ENCODE data around the gene GFRA4. TPM values are rescaled to one million over a fixed set of nuclear protein-coding genes. Genes with fewer than 3 reads are reported as not detected.

GFRA4 gene
- total and polyA plus RNA-seq, 2 donors (not counting 3 experiments of a cell fraction or from before 2014, with no cell fraction given): not detected

DNA sequence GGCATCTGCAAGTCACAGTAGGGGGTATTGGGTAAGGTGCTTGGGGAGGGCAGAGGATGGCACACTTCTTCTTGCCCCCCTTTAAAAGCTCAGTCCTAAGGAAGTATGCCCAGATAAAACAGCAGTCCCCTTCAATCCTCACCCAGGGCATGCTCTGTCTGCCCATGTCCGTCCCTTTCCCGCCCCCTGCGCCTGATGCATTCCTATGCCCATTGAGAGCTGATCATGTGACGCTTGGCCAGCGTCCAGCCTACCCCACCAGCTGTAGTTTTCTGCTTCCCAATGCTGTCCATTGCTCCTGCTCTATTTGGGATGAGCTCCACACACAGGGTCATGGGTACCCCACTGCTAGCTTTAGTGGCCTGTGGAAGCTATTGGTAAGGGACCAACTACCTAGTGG lies 40.9 kb upstream of the GFRA4 start:
- Histone ChIP-seq H3K9ac (replicated peaks; ENCODE audit: extremely low read depth, insufficient read depth, low read length) (no peak overlapping the region), H3K4me1 (ENCODE audit: control insufficient read depth, extremely low read depth, insufficient read depth, low read length) (no peaks in the 10 kb centered on the region), H3K36me3 (ENCODE audit: control insufficient read depth in 2 of 2, extremely low read depth in 1 of 2, insufficient read depth in 2 of 2, low read length in 2 of 2) (no peaks in the 10 kb centered on the region), H3K9me1 (replicated peaks; ENCODE audit: control insufficient read depth, extremely low read depth, insufficient read depth, low read length) (no peaks in the 10 kb centered on the region), H3K27ac (ENCODE audit: insufficient read depth, low read depth, low read length) (no peak overlapping the region), H3K27me3 (ENCODE audit: control insufficient read depth in 2 of 2, insufficient read depth in 2 of 2, low read length in 2 of 2) (no peaks in the 10 kb centered on the region), H2AFZ (ENCODE audit: low read depth, low read length) (no peak overlapping the region), H3K9me3 (replicated peaks; ENCODE audit: control insufficient read depth, insufficient read depth, low read length) (no peaks in the 10 kb centered on the region), H3K4me3 (replicated peaks in 1 of 3; ENCODE audit: insufficient read depth in 1 of 3, low read depth in 1 of 3, low read length in 3 of 3) (no peak overlapping the region), H4K20me1 (replicated peaks; ENCODE audit: control insufficient read depth, extremely low read depth, insufficient read depth, low read length) (no peaks in the 10 kb centered on the region), H3K79me2 (ENCODE audit: control insufficient read depth, insufficient read depth, low read length) (no peaks in the 10 kb centered on the region), H3K4me2 (ENCODE audit: insufficient read depth, low read length) (no peak overlapping the region)
- no TSS peak for BruUV-seq (replicated peaks)
- ChIA-PET POLR2A (no interaction called here), CTCF (interaction anchor here (0.8 to 2.3 kb wide), 6 partner anchors 9 to 140 kb away, joined by 3 to 22 read pairs (median 4); no protein-coding TSS in a partner anchor)
- intact Hi-C loops (cut with micrococcal nuclease) (no loop called here), dilution Hi-C loops (cut with MboI; ENCODE audit: extremely low pct_ligation_motif_present, low sequenced_read_pairs) (no loop called here)
- FAIRE-seq (no peak), DNase-seq (ENCODE audit: low read depth, low spot score) (no peak)
- TF ChIP-seq EZH2 (IDR thresholded peaks at IDR 0.05; ENCODE audit: borderline replicate concordance, low read depth, low read length, severe bottlenecking): no peak
- TF ChIP-seq, protein P1, sequence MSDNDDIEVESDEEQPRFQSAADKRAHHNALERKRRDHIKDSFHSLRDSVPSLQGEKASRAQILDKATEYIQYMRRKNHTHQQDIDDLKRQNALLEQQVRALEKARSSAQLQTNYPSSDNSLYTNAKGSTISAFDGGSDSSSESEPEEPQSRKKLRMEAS (IDR thresholded peaks at IDR 0.05; ENCODE audit: insufficient read depth, insufficient read length): no peak
- TF ChIP-seq CTCF (IDR thresholded peaks at IDR 0.05; ENCODE audit: extremely low read depth in 1 of 2, insufficient read depth in 1 of 2, low read depth in 1 of 2, low read length in 2 of 2): no peak
- no peak for TF ChIP-seq JUN (IDR thresholded peaks at IDR 0.05; ENCODE audit: borderline replicate concordance, insufficient read depth, insufficient read length, low read depth)
- TF ChIP-seq POLR2AphosphoS5 (IDR thresholded peaks at IDR 0.05; ENCODE audit: insufficient read depth, low read depth, low read length): no peak
- TF ChIP-seq FOS (IDR thresholded peaks at IDR 0.05; ENCODE audit: borderline replicate concordance, insufficient read depth, low read length): no peak

All from endothelial cell of umbilical vein (primary cell).